ENCODE results near the gene SHROOM4. TPM values are rescaled to one million over a fixed set of nuclear protein-coding genes. Genes with fewer than 3 reads are reported as not detected.

Gene SHROOM4
- polyA plus RNA-seq, 5 donors, result 20.6 to 38.8 (median 33.6) TPM

DNA sequence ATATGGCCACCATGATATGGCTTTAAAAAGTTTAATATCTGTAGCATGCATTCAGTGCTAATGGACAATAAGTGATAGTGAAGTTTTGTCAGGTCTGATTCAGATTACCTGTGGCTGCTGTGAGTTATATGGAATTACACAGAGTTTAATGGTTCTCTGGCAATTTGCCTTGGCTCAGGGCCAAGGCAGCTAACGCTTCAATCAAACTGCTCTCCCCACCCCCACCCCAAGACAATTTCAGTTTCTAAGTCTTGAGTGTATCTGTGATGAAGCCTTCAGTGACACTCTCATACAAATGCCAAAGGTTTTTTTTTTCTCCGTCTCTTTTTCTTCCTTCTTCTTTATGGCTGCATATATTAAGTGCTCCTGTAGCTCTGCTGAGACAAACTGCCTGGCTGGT is 106.6 kb downstream of the SHROOM4 start:
- DNase-seq, result peak in 1 of 2 donors; percentile 34

DNA sequence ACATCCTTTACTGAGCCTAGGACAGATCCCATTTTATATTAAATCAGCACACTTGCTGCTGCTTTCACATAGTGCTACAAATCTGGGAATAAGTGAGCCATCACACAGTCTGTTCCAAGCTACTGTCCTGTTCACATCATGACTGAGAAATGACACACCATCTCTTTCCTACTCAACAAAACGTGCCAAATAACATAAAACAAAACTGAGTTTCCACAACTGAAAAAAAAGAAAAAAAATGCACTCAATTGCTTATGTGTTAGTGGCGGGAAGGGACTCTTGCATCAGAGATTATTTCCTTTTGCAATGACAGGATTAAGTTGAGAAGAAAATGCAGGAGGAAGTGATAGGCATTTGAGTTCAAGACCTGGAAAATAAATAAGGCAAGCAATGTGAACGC is 109.0 kb downstream of the SHROOM4 start:
- DNase-seq, result no peak

DNA sequence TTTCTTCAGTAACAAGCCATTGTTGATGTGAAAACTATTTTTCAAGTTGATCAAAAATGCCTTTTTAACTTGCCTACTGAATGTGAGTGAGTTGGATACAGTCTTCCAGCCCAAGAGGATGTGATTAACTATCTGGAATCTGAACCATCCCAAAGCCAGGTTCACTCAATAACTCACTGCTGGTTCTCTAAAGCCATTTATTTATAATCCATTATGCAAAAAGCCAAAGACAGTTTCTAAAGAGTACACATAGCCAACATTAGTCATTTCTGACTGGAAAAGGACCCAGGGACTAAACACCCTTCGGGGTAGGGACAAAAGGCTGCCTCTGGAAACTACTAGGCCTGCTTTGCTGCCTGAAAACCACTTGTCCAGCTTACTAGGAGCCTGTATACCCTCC is 109.6 kb downstream of the SHROOM4 start:
- DNase-seq, result no peak

DNA sequence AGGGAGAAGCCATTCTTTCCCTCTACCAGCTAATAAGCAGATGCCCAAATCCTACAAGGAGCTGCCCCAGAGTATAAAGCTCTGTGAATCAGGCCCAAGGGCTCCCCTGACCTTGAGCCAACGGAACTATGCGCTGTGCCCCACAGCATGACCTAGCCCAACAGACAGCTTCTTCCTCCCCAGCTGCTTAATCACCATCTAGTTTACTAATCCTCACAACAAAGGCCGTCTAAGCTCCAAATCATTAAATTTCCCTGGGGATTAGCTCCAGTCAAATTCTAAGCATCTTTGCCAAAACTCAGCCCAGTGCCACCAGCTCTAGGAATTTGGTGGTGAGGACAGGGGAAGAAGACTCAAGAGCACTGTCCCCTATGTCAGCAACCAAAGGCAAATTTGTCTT is 113.1 kb downstream of the SHROOM4 start:
- no peak for DNase-seq

- DNase-seq, result no peak
Measured at GRCh38 chrX:50698944-50699343, 115.0 kb downstream of the SHROOM4 start.

DNA sequence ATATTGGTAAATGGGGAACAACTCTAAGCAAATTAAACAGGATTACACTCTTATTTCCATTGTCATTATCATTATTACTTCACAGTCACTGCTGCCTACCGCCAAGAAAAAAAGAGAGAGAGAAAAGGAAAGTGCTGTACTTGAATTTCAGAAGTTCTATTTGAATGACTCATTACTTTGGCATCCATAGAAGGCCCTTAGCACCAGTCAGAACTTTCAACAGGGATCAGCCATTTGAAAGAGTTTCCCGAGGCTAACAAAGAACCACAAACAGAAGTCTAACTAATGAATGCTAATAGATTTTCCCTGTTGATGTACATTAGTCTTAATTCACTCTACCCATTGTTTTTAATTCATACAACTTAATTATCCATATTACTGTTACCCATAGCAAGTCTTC is 116.3 kb downstream of the SHROOM4 start:
- DNase-seq, result no peak

DNA sequence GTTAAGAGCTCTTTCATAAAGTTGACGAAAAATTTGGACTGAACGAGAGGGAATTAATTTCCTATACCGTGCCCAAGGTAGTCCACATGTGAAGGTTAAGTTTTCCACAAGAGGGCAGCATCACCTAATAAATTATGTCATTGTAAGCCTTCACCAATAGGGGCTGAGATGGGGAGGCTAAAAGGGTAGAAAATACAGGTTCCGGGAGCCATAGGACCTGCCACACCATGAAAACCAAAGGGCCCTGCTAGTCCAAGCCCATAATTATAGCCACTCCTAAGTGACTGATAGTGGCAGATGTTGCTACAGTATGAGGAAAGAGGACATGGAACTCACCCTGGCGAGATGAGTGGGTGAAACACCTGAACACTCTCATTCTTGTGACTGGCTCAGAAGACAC is 122.2 kb downstream of the SHROOM4 start:
- DNase-seq, result peak in 1 of 2 donors; percentile 30

DNA sequence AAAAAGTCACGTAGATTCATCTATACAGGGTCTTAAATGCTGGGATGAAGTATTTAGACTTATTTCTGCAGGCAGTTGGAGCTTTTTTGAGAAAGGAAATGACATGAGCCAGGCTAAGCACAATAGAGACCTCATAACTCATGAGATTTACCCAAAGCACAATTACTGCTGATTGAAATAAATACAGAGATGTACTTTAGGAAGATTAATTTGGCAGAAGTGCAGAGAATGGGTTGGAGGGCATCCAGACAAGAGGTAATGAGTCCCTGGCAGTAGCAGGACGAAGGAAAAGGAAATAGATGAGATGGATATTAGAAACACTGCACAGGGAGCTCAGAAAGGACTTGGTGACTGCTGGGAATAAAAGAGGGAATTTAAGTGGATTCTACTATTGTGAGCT is 129.1 kb downstream of the SHROOM4 start:
- DNase-seq, result no peak

DNA sequence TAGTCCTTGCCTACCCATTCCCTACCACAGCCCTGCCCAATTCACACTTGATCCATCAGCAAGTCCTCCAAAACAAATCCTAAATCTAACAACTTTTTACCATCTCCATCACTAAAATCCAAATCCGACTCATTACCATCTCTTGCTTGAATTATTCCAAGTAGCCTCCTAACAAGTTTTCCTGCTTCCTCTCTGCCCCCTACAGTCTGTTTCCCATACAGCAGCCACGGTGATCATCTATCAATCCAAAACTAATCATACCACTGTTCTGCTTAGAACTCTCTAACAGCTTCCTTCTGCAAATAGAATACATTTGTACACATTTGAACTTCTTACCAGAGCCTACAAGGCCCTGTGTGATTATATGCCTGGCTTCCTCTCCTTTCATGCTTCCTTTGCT is 133.0 kb downstream of the SHROOM4 start:
- DNase-seq, result no peak

- no peak for DNase-seq
Measured at GRCh38 chrX:50677789-50678188, 136.2 kb downstream of the SHROOM4 start.

DNA sequence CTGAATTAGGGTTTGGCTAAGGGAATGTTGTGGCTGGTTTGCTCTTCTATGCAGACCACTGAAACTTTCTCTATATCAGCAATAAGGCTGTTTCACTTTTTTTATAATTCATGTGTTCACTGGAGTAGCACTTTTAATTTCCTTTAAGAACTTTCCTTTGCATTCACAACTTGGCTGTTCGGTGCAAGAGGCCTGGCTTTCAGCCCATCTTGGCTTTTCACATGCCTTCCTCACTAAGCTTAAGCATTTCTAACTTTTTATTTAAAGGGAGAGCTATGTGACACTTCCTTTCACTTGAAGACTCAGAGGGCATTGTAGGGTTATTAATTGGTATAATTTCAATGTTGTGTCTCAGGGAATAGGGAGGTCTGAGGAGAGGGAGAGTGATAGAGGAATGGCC is 142.3 kb downstream of the SHROOM4 start:
- peak in 1 of 2 donors; percentile 17 for DNase-seq

- DNase-seq, result no peak
Measured at GRCh38 chrX:50668860-50669259, 145.1 kb downstream of the SHROOM4 start.

DNA sequence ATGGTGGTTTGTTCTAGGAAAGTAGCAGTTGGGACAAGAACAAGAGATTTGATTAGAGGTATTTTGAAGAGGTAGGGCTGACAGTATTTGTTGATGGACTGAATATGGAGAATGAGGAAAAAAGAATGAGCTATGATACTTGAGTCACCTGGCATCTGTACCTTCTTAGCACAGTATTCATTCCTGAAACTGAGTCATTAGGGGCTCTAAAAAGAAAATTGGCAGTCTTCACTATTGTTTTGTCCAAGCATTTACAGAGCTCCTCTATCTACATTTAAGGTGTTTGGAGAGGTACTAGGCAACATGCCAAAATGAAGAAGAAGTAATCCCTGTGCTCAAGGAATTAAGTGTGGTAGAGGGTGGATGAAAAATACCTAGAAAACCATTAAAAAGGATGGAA is 165.8 kb downstream of the SHROOM4 start:
- no peak for DNase-seq

DNA sequence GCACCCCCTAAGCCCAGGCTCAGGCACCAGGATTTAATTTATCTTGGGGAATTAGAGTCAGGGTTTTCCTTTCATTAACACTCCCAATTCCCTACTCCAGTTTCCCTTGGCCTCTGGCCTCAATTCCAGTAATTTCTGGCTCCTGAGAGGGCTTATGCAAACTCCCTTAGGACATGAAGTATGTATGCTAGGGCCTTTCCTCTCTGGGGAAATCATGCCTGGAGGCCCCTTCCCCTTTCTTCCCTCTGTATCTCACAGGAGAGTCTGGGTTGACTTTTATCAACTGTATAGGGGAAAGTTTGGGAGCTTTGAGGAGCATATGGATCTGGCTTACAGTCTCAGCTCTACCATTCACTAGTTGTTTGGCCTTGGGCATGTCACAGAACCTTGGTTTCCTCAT is 169.5 kb downstream of the SHROOM4 start:
- no peak for DNase-seq

DNA sequence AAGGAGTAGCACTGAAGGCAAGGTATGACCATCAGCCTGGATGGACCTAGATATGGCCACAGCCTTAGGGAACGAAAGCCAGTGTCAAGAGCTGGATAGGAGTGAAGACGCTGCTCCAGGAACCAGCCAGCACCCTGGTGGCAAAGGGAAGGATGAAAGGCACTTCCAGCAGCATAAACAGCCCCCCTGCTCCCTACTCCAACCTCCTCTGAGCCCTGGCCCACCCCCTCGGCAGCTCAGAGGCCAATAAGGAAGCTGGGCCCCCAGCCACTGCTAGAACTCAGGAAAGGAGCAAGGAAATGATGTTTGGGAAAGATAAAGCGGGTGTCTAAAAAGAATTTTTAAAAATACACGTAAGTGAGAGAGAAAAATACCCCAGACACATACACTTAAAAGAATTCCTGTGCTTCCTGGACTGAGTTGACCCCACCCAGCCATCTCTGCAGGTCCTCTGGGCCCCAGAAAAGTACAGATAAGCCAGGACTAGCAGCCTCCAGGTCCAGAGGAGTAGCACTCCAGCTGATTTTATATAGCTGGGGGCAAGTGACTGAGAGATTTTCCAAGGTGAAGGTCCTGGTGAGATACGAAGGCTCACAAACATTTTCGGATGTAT is 170.4 kb downstream of the SHROOM4 start:
- no peak for DNase-seq

DNA sequence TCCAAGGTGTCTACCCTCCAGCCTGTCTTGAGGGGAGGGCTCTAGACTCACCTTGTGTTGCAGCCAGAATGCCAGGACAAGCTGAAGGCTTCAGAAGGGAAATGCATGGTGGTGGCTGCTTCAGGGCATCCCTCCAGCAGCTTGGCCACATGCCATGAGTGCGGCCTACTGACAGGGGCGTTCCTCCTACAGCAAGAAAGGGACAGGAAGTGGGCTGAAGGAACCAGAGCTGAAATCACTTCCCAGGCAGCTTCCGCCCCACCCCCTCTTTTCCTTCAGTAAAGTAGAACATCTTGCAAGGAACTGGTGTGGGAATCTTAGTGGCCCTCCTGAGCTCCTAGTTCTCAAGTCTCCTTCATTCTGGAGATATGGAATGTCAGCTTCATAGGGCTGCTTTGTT is 175.9 kb downstream of the SHROOM4 start:
- no peak for DNase-seq

DNA sequence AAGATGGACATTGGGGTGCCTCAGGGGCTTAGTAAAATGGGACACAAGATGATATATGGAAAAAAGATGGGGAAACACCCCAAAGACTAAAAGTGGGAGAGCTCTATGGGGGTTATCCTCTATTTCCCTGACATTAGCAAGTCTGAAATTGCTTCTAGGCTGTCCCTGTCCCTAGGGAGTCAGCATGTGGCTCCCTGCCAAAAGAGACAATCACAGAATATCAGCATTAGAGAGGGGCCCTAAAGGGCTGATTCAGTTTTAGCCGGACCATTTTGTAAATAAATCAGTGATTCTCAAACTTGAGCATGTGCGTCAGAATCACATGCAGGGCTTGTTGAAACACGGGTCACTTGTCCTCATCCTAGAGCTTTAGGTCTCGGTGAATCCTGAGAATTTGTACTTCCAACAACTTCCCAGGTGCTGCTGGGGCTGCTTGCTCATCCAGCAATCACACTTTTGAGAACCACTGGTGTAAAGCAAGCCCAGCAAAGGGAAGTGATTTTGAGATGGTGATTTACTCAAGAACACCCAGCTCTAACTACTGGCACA is 178.1 kb downstream of the SHROOM4 start:
- no peak for DNase-seq

- DNase-seq, result no peak
Measured at GRCh38 chrX:50635162-50635561, 178.8 kb downstream of the SHROOM4 start.

GRCh38 chrX:50629774-50630173 is 184.2 kb downstream of the SHROOM4 start:
- no peak for DNase-seq

GRCh38 chrX:50627696-50628095 is 186.3 kb downstream of the SHROOM4 start:
- DNase-seq, result no peak

GRCh38 chrX:50626432-50626831 is 187.6 kb downstream of the SHROOM4 start:
- no peak for DNase-seq

- no peak for DNase-seq
Measured at GRCh38 chrX:50622751-50623150, 191.2 kb downstream of the SHROOM4 start.

DNA sequence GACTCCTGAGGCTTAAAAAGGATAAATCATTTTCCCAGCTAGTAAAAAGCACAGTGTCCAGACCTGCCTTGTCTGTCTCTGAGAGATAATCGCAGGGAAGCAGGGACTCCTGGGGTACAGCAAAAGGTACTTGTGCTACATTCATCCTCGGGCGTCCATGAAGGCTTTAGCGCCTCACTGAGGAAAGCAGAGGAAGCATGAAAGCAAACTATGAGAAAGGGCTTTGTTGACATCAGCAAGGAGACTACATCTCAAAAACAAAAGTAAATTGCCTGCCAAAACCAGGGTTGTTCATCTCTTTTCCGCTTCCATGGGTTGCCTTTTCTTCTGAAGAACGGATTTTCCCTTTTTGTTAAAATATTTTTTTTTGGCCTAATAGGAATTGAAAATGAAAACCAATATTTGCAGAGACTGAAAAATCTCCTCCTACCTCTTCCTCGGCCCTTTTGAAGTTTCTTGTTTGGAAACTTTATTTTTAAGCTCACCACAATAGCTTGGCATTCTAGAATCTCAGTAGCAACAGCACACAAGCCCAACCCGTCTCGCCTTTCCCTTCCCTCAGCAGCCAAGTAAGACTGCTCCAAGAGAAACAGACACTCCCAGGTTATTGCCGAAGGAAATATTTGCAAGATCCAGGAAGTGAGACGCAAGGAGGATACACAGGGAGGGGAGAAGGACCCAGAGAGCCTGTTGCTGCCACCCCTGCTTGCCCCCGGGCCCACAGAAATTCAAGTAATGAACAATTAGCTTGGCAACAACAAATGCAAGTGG is 195.0 kb downstream of the SHROOM4 start:
- DNase-seq, result no peak
